CD4-positive, alpha-beta T cell treated with Interleukin-17A for 4 hours (primary cell): ENCODE data around the gene MYO18A.

Source experiments
- DNase-seq: peaks from one replicate; pipeline ENCODE4 v3.0.0-alpha.2; 2020; ENCODE audit warnings: mixed read lengths

Gene MYO18A

DNA sequence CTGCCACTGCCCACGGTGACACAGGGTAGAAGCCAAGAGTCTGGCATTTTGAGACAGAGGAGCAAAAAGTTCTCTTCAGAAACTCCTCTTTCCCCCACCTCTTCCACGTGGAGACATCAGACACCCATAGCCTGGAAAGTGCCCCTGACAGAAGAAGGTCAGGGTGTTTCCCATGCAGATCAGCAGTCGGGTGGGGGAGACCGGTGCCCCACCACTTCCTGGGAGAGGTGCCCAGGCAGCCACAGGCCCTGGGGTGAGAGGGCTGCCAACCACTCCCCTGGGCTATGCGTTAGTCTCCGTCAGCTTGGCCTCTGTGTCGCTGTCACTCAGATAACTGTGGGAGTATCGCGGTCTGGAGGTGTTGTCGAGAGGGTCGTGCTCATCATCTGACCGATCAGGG, 105.7 kb downstream of the MYO18A start:
- DNase-seq = no peak

DNA sequence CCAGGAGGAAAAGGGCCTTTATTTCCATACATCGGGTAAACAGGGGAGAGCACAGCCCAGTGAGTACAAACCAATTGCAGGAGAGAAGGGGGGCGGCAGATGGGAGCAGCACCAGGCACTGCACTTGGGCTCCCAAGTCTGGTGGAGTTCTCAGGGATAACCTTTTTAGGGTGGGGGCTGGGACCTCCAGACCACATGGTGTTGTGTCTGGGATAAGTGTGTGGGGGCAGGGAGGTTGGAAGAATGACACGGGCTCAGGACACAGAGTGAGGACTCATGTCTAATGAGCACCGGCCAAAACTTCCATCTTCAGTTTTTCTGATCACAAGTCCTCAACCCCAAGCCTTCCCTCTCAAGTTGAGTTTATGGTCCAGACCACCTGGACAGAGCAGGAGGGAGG, 106.7 kb downstream of the MYO18A start:
- no peak for DNase-seq

DNA sequence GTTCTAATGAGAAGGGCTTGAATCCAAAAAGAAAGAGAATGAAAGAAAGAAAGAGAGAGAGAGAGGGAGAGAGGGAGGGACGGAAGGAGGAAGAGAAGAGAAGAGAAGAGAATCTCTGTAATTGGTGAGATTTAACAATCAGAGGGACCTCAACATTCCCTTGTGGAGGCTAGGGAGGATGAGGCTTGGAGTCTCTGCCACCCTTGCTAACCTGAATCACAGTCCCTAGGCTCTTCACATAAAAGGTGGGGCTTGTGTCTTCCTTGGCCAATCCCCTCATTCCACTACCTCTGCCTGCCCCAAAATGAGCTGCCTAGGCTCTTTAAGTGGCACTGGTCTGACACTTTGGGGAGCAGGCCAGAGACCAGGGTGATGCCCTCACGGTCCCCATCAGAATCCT, 107.2 kb downstream of the MYO18A start:
- no peak for DNase-seq

DNA sequence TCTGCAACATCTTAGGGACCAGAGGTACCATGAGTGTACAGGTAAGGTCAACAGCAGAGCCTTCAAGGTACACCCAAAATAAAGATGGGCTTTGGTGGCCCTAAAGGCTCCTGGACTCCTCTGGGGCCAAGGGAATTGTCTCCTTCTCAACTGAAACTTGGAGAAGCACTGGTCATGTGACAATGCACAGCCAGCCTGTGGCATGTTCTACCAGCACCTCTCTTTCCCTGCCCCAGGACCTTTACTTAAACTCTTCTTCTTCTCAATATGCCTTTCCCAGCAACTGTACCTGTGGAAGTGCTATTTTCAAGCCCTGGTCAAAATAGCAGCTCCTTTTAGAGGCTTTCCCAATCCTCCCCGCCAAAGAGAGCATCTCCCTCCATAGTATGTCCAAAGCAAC, 108.9 kb downstream of the MYO18A start:
- DNase-seq = no peak

DNA sequence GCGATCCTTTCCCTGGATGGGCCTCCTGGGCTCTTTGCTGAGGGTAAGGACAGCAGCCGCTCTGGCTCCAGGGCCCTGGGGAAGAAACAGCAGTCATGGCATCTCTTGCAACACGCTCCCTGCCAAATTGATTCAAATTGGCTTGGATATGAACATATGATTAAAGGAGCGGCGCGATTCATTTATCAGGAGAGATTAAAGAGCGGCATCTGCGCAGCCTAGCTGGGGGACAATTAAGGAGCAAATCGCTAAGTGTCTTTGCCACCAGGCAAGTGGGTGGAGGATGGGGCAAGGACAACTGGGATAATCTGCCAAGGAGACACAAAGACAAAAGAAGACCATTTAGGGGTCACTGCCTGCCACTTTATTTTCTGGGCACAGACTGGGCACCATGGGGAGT, 109.4 kb downstream of the MYO18A start:
- no peak for DNase-seq

DNA sequence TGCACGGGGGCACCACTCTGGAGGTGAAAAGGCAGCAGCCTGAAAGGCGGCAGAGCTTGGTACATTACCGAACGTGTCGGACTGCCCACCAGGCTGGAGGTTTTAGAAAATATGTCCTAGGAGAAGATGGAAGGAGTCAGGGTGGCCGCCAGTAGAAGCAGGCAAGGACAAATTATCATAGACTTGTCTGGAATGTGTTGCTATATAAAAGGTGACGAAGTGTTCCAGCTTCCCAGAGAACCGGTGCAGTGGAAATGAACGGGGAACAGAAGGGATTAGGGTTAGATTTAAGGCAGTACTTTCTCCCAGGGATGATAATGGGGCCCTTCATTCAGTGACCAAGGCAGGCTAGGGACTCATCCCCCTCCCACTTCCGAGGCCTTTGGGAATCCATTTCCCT, 109.9 kb downstream of the MYO18A start:
- DNase-seq = no peak

DNA sequence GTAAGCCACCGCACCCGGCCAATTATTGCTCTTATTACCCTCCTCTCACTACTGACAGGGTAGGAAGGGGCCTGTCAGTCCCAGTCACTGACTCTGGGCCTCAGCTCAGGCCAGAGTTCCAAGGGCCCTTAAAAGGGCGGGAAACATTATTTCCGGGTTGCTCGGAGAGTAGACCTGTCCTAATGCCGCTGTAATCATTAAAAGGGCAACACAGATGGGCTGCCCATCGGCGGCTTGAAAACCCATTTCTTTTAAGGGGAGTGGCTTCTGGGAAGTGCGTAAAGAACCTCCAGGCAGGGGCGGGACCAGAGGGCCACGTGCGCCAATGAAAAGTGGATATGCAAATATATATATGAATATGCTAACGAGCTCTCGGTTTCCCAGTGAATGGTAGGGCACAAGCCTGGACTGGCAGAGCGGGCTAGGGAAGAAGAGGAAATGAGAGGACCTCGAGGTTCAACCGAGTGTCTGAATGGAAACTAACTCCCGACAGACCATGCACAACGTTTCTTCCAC, 110.6 kb downstream of the MYO18A start:
- DNase-seq = no peak

DNA sequence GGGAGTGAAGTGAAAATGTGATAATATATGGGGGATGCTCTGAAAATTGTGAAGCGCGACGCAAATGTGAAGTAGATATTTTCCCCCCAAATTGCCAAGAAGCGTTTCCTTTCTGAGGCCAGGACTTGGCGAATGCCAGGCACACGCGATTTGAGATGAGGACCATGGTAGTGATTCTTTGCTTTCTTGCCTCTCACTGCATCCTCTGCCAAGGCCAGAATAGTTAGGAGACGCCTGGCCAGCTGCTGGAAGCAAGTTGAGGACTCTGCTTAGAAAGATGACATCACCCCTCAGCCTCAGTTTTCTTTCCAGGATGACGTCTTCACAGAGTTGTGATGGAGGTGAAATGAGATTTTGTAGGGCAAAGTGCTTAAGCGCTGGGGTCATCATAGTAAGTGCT, 111.4 kb downstream of the MYO18A start:
- DNase-seq = no peak

DNA sequence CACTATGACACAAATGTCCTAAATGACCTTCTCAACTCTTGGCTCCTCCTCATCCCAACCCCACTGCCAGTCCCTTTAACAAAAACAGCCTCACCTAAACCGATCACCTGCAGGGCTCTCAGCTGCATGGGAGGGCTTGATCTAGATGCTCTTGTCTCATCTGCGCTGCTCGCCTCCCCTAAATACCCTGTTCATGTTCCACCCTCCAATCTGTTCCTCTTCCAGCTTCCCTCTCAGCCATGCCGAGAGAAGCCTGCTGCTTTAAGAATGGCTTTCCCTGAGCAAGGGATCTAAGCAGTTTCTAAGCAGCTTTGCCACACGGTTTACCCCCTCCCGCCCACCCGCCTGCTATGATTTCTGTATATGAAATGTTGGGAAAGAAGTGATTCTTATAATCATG, 113.6 kb downstream of the MYO18A start:
- no peak for DNase-seq

DNA sequence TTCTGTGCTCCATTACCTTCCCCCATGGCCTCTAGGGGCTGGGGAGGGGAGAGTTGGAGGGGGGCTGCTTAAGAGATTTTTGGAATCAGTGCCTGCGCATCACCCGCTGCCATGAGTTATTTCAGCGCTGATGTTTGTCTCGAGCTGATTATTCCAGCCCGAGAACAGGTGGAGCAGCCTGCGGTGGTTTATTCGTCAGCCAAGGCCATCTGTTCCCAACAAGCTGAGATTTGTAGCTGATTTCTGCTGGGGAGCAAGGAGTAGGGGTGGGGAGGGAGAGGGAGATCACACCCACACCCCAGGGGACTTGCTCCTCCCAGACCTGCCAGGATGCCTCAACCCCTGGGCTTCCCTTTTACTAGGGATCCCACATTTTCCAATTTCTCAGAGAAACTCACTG, 114.2 kb downstream of the MYO18A start:
- DNase-seq = no peak

DNA sequence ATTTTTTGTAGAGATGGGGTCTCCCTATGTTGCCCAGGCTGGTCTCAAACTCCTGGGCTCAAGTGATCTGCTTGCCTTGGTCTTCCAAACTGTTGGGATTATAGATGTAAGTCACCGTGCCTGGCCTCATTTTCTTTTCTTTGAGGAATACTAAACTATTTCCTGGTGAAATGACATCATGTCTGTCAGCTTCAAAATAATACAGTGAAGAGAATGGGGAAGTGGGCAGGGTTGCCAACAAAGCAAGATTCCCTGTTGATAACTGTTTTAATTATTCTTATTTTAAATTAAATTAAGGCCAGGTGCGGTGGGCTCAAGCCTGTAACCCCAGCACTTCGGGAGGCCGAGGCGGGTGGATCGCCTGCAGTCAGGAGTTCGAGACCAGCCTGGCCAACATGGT, 116.2 kb downstream of the MYO18A start:
- no peak for DNase-seq

DNA sequence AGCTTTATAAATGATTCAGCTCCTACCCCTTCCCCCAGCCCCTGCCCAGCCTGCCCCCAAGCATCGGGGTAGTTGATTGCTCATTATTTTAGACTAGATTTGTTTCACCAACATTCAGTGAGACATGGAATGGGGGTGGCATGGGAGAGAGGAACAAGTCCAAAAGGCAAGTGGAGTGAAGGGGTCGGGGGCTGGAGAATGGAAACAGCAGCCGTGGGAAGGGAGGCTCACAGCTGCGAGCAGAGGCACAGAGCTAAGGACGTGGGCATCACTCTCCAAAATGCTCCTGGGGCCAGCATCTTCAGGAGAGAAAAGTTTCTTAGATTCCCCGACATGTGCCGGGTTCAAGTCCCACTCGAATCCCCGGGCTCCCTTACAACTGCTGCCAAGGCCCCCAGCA, 118.0 kb downstream of the MYO18A start:
- no peak for DNase-seq

DNA sequence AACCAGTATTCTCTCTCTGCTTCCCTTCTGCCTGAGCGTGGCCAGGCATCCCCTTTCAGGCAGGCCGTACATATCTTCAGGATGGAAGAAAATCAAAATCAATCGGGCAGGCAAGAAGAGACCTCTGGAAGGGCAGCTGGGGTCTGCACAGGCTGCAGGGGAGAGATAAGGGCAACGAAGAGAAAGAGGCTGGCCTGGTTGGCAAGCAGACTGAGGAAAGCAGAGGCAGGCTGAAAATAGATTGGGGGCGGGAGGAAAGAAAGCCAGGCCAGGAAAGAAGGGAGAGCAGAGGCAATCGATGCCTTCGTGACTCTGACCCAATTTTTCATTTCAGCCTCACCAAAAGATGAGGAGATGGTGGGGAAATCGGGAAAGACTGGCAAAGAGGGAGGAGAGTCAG, 119.2 kb downstream of the MYO18A start:
- DNase-seq = no peak

DNA sequence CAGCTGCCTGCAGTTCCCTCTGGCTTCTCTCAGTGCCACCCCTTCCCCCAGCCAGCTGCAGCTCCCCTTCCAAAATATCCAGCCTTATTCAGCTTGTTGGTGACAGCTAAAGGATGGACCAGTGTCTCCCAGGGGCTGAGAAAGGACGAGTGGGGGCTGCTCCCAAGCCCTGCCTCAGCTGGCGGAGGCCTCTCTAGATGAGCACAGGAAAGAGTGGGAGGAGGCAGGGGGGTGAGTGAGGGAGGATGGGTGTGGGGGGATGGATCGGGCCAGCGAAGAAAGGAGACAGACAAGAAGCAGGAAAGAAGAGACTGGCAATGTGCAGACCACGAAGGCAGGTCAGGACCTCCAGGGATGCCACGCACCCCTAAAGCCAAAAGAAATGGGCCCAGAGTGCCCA, 119.7 kb downstream of the MYO18A start:
- DNase-seq = no peak

DNA sequence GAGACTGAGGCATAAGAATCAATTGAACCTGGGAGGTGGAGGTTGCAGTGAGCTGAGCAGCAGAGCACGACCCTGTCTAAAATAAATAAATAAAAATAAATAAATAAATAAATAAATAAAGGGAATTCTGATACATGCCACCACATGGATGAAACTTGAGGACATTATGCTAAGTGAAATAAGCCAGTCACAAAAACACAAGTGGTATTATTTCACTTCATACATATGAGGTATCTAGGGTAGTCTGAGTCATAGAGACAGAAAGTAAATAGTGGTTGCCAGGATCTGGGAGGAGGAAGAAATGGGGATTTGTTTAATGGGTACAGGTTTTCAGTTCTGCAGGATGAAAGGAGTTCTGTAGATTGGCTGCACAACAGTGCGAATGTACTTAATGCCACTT, 120.9 kb downstream of the MYO18A start:
- DNase-seq = no peak

DNA sequence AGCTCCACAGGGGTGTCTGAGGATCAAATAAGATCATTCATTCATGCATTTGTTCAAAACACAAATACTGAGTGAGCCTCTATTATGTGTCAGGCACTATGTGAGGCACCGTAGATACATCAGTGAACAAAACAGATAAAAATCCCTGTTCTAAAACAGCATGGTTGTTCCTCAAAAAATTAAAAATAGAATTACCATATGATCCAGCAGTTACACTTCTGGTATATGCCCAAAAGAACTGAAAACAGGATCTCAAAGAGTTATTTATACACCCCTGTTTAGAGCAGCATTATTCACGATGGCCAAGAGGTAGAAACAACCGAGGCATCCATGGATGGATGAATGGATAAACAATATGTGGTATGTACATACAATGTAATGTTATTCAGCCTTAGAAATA, 121.8 kb downstream of the MYO18A start:
- DNase-seq = no peak

DNA sequence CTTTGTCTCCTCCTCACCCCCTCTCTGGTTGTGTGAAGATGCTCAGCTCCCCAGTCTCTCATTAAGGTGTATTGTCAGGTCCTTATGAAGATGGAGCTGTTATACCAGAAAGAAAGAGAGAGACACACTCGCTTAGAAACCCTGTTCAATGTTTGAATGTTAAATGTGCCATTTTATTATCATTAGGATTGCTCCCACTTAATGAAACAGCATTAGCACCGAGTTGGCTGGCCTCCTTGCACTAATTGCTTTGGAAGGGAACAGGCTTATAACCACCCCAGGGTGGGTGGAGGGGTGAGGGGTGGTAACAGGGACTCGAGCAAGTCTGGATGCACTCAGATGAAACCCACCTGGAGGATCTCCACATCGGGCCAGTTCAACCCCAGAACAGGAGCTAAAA, 122.8 kb downstream of the MYO18A start:
- no peak for DNase-seq

DNA sequence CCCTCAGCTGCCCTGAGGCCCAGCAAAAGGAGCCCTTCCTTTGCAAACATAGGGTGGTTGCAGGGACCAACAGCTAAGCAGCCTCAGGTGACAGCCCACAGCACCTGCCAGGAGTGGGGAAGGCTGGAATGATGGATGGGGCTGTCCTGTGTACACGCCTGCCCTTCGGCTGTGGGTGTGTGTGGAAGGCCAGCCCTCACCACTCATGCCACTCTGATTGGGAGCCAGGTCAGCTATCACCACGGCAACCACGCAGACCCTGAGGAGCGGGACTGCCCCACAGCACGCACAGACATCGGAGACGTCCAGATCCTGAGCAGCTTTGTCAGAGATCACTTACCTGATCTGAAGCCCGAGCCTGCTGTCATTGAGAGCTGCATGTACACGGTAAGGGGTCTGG, 125.4 kb downstream of the MYO18A start:
- no peak for DNase-seq

DNA sequence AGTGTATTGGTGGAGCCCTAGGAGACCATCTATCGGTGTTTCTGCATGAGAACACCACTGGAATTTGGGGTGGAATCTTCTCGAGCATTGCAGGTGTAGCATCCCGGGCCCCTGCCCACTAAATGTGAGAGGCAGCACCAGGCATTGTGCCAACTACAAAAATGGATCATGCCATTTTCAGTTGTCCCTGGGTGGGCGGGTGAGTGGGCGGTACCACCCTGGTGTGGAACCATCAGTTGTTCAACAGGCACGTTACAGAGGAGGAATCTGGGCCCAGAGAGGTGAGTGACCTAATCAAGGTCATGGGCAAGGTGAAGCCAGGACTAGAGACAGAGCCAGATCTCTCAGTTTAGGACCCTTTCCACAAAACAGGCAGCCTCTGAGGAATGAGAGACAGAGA, 128.5 kb downstream of the MYO18A start:
- DNase-seq = no peak

DNA sequence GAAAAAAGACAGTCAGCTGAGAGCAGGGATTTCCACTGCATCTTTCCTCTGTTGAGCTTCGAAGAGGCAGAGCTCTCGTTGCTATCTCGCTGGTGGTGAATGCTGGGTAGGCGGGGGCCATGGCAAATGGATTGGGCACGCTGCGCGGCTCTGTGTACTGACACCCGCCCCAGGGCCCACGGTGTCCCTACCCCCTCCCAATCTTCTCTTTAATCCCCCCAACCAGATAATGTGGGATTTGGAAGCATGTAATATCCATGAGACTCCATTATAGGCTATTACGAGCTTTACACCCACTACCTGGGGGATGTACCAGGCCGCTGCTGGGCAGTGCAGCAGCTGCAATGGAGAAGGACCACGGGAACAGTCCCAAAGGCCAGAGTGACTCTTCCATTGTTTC, 129.0 kb downstream of the MYO18A start:
- no peak for DNase-seq

DNA sequence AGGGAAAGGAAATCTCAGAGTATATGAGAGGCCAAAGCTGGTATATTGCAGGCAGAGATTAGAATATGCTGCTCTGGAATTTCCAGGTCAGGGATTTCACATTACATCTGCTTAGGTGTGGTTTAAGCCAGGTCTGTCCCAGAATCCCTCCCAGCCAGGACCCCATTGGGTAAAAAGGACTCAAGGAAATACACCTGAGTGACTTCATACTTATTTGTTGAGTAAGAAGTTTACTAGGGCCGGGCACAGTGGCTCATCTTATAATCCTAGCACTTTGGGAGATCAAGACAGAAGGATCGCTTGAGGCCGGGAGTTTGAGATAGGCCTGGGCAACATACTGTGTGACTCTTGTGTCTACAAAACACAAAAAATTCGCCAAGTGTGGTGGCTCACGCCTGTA, 130.0 kb downstream of the MYO18A start:
- no peak for DNase-seq

DNA sequence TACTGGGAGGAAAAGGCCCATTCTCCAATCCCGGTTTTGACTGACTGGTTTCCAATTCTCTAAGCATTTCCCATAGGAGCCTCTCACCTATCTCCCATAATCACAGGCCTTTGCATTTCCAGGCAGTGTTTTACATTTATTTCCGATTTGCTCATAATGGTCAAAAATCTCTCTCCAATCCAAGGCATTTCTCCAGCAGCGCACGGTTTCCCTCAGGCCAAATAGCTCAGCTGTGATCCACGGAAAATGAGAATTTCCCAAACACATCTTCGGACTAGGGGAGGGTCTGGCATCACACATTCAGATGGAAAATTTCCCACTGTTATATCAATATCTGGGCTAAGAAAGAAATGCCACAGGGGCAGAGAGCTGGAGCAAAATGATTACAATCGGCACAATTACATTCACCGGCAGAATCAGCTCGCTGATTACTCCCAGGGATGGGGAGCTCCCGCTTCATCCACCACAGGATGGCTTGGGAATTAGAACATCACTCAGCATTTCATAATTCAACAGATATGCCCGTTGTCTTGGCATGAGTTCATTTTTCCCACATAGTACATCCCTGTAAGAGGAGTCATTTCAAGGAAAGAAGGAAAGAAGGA, 130.6 kb downstream of the MYO18A start:
- no peak for DNase-seq

DNA sequence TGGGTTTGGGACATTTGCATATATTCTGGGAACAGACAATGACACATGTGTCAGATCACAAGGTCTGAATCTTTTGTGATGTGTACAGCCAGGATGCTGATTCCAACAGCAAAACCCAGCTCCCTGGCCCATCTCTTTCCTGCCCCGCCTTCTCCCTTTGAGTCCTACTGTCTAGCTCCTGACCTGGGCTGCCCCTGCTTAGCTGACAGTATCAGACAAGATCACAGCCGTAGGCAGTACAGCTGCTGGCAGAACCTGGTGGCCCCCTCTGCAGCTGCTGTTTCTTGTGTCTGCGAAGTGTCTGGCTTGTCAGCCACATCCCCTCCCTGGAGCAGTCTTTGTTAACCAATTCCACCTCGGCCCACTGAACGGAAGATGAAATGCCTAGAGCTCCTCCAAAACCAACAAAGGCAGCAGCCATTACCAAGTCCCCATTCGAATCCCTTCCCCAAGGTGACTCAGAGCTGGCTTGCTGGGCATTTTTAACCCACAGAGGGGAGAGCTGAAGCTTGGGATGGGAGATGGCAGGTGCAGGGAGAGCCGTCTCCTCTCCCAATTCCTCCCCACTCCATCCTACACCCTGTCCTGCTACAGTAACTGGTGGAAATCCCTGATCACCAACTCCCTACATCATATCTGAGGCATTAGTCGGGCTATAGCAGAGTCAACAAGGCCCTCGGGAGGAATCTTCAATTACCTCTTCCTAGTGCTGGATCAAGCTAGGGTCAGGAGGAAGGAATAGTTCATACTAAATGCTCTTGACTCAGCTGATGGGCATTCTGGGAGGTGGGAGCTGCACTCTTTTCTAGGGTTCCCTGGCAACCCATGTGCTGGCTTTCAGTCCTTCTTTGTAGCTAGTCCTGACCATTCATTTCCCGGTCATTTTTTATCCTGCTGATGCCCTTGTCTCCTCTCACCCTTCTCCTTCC, 131.5 kb downstream of the MYO18A start:
- no peak for DNase-seq

DNA sequence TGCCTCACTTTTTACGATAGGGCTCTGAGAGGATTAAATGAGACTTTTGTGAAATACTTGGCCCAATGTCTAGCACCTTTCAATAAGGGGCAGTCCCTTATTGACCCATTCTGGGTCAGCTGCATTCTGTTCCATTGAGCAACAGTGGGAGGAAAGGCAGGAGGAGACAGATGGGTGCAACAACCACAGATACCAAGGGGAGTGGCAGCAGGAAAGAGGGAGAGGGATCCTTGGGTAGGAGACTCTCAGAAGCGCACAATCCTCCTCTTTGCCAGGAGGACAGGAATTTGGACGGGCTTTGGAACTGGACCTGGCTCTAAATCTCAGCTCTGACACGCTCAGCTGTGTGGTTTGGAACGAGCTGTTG, 133.7 kb downstream of the MYO18A start:
- no peak for DNase-seq
